Nephron progenitor cell (in vitro differentiated cells): ENCODE results near the gene ANP32A.

Source experiments
- DNase-seq: peaks from one replicate; pipeline ENCODE4 v3.0.0; 2021
- H3K27ac Mint-ChIP-seq: 2 replicates; pipeline ENCODE4 v1.8.0; 2021; ENCODE audit warnings: mild to moderate bottlenecking, moderate library complexity, mixed read lengths
- H3K27me3 Mint-ChIP-seq: 2 replicates; pipeline ENCODE4 v1.8.0; 2021; ENCODE audit warnings: mild to moderate bottlenecking, low read depth, mixed read lengths; ENCODE audit not compliant: poor library complexity
- H3K36me3 Mint-ChIP-seq: 2 replicates; pipeline ENCODE4 v1.8.0; 2021; ENCODE audit warnings: low read depth, mixed read lengths
- H3K4me1 Mint-ChIP-seq: 2 replicates; pipeline ENCODE4 v1.8.0; 2021; ENCODE audit warnings: mixed read lengths
- H3K4me3 Mint-ChIP-seq: 2 replicates; pipeline ENCODE4 v1.8.0; 2021; ENCODE audit warnings: mild to moderate bottlenecking, moderate library complexity, mixed read lengths
- H3K9me3 Mint-ChIP-seq: 2 replicates; pipeline ENCODE4 v1.8.0; 2021; ENCODE audit warnings: mild to moderate bottlenecking, moderate library complexity, mixed read lengths
- TF ChIP-seq, protein P1 (sequence below): fragments of 200-600 bp; sonication (generic); IDR thresholded peaks from 2 replicates; pipeline ENCODE4 v1.5.0; 2021; ENCODE audit warnings: antibody characterized with exemption

ANP32A gene

DNA sequence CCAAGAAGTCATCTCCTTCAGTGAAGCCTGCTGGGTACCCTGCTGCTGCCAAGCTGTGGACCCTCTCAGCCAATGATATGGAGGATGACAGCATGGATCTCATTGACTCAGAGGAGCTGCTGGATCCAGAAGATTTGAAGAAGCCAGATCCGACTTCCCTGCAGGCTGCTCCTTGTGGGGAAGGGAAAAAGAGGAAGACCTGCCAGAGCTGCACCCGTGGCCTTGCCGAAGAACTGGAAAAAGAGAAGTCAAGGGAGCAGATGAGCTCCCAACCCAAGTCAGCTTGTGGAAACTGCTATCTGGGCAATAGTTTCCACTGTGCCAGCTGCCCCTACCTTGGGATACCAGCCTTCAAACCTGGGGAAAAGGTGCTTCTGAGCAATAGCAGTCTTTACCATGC, 13.7 kb upstream of the ANP32A start:
- no peak for DNase-seq
- H3K27me3 Mint-ChIP-seq = peaks cover 7% of the 10 kb centered on the region
- H3K4me3 Mint-ChIP-seq = no peak overlapping the region
- peaks cover 8% of the 10 kb centered on the region for H3K36me3 Mint-ChIP-seq
- H3K4me1 Mint-ChIP-seq = no peaks in the 10 kb centered on the region
- no peak overlapping the region for H3K27ac Mint-ChIP-seq
- peaks cover 40% of the 10 kb centered on the region for H3K9me3 Mint-ChIP-seq
- TF ChIP-seq, protein P1, sequence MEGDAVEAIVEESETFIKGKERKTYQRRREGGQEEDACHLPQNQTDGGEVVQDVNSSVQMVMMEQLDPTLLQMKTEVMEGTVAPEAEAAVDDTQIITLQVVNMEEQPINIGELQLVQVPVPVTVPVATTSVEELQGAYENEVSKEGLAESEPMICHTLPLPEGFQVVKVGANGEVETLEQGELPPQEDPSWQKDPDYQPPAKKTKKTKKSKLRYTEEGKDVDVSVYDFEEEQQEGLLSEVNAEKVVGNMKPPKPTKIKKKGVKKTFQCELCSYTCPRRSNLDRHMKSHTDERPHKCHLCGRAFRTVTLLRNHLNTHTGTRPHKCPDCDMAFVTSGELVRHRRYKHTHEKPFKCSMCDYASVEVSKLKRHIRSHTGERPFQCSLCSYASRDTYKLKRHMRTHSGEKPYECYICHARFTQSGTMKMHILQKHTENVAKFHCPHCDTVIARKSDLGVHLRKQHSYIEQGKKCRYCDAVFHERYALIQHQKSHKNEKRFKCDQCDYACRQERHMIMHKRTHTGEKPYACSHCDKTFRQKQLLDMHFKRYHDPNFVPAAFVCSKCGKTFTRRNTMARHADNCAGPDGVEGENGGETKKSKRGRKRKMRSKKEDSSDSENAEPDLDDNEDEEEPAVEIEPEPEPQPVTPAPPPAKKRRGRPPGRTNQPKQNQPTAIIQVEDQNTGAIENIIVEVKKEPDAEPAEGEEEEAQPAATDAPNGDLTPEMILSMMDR = no peak

DNA sequence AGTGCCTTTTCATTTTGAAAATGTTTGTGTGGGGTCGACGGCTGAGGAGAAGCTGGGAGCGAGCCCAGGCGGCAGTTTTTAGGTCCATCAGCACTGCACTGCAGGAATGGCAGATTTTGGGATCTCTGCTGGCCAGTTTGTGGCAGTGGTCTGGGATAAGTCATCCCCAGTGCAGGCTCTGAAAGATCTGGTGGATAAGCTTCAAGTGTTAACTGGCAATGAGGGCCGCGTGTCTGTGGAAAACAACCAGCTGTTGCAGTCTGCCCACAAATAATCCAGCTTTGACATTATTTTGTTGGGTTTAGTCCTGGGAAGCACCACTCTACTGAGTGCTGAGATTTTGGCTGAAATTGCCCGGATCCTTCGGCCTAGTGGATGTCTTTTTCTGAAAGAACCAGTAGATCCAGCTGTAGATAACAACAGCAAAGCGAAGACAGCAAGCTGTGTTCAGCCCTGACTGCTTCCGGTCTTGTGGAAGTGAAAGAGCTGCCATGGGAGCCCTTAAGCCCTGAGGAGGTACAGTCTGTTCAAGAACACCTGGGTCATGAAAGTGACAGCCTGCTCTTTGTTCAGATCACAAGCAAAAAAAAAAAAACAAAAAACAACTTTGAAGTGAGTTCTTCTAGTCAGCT, 13.1 kb upstream of the ANP32A start:
- Mint-ChIP-seq H3K4me3 (no peak overlapping the region), H3K27me3 (peaks cover 7% of the 10 kb centered on the region), H3K36me3 (peaks cover 8% of the 10 kb centered on the region), H3K9me3 (peaks cover 35% of the 10 kb centered on the region), H3K27ac (no peak overlapping the region), H3K4me1 (no peaks in the 10 kb centered on the region)
- TF ChIP-seq, protein P1 = no peak
- DNase-seq = no peak

DNA sequence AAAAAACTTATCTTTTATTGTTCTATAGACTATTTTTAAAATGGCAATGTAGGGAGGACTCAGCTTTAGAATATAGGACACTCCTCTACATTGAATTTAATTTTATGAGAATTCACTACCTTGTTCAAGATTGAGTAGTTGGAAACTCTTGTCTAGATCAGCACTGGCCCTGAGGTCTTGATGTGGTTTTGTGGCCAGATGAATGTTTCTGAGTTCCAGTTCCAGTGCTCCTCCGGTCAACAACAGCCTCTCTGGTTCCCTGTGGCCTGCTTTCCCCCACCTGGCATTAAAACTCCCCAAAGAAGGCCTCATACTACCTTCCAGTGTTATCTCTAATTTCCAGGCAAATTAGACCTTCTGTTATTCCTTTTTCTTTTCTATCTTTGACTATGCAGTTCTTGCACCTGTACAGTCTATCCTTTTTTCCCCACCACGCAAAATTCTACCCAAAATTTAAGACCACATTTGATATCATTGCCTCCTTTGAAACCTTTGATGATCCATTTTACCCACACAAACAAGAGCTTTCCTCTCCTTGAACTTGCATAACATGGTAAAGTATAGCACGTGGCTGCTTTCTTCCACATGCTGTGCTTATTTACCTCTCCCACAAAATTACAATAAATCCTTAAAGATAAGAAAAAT, 9.6 kb upstream of the ANP32A start:
- TF ChIP-seq, protein P1 = no peak
- Mint-ChIP-seq H3K4me1 (no peaks in the 10 kb centered on the region), H3K4me3 (no peak overlapping the region), H3K9me3 (peaks cover 12% of the 10 kb centered on the region), H3K36me3 (peaks cover under 1% of the 10 kb centered on the region), H3K27ac (no peak overlapping the region), H3K27me3 (peaks cover 7% of the 10 kb centered on the region)
- DNase-seq = no peak

DNA sequence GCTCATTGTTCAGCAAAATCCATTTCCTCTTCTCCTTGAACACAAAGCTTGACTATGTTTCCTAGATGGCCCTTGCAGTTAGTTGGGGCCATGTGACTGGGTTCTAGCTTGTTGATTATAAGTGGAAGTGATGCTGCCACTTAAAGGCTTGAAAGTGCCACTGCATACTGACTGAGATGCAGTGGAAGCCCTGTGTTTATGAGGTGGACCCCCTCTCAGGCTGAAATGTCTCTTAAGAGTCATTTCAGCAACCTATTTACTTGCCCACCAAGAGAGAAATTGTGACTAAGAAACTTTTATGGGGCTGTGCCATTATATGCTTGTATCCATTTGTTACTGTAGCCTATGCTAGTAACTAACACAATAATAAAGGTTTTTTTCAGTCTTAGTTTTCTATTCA, 8.4 kb upstream of the ANP32A start:
- Mint-ChIP-seq H3K4me3 (no peak overlapping the region), H3K4me1 (no peaks in the 10 kb centered on the region), H3K36me3 (no peaks in the 10 kb centered on the region), H3K27me3 (peaks cover 6% of the 10 kb centered on the region), H3K27ac (no peak overlapping the region), H3K9me3 (peaks cover 2% of the 10 kb centered on the region)
- TF ChIP-seq, protein P1 = no peak
- DNase-seq = no peak

DNA sequence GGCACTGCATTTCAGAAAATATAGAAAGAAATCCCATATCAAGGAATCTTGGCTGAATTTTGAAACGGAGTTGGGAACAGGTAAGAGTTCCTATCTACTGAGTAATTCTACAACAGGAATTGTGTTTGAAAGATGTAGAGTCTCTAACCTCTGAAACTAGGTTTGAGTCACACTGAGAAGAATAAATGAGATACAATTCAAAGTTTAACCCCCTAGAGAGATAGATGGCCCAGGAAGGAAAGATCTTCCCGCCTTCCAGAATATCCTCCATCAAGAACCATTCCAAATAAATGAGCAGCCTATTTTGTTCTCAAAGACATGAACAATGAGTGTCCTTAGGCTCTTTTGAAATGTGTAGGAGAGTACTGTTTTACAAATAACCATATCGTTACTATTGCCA, 2.9 kb upstream of the ANP32A start:
- H3K4me1 Mint-ChIP-seq = peaks cover 24% of the 10 kb centered on the region
- H3K4me3 Mint-ChIP-seq = no peak overlapping the region
- no peaks in the 10 kb centered on the region for H3K36me3 Mint-ChIP-seq
- TF ChIP-seq, protein P1 = no peak
- DNase-seq = no peak
- no peak overlapping the region for H3K27ac Mint-ChIP-seq
- peaks cover 6% of the 10 kb centered on the region for H3K27me3 Mint-ChIP-seq
- H3K9me3 Mint-ChIP-seq = no peaks in the 10 kb centered on the region

DNA sequence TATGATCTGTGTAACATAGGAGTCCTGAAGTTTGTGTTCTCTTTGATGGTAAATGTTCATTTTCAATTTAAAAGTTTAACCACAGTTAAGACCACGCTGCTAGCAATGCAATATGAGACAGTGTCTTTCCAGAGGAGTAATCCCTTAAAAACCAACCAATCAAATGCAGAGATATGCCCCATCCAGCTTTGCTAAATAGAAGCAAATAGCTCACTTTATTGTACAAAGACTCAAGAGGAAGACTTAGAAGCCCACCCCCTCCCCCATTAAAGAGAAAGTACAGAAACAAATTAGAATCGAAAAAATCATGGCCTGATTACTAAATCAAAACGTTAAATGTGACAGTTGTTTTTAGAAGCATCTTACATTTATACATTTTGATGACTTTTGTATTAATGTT, 2.1 kb upstream of the ANP32A start:
- H3K4me3 Mint-ChIP-seq = peak overlapping the region; percentile 41
- TF ChIP-seq, protein P1 = no peak
- H3K4me1 Mint-ChIP-seq = peaks cover 24% of the 10 kb centered on the region
- no peaks in the 10 kb centered on the region for H3K36me3 Mint-ChIP-seq
- DNase-seq = no peak
- H3K27ac Mint-ChIP-seq = no peak overlapping the region
- no peaks in the 10 kb centered on the region for H3K9me3 Mint-ChIP-seq
- peaks cover 3% of the 10 kb centered on the region for H3K27me3 Mint-ChIP-seq
